Fibroblast of villous mesenchyme (primary cell): ENCODE data around the gene KAZN. TPM values are rescaled to one million over a fixed set of nuclear protein-coding genes. Genes with fewer than 3 reads are reported as not detected.
A peak's percentile ranks its signal among the peaks of the same experiment; 100 is the strongest.

Source experiments
- DNase-seq: peaks from one replicate; pipeline ENCODE4 v3.0.0-alpha.2; 2010; ENCODE audit warnings: low read depth
- H3K4me3 ChIP-seq: 2 replicates; pipeline ENCODE4 v1.5.1; 2011; ENCODE audit warnings: low read depth, mild to moderate bottlenecking, low read length
- total RNA-seq: library from RNA; depleted of rRNA; stranded (reverse); fragments of >200 nt; gene quantifications from 2 replicates; pipeline ENCODE4 v1.2.3, GENCODE V29; 2012
- TF ChIP-seq, protein P1 (sequence below): IDR thresholded peaks from 2 replicates; pipeline ENCODE4 v1.5.1; 2012; ENCODE audit warnings: low read depth, mild to moderate bottlenecking, low read length; ENCODE audit not compliant: insufficient read depth

Gene KAZN
- total RNA-seq, 1 donor, result 8.6 TPM

DNA sequence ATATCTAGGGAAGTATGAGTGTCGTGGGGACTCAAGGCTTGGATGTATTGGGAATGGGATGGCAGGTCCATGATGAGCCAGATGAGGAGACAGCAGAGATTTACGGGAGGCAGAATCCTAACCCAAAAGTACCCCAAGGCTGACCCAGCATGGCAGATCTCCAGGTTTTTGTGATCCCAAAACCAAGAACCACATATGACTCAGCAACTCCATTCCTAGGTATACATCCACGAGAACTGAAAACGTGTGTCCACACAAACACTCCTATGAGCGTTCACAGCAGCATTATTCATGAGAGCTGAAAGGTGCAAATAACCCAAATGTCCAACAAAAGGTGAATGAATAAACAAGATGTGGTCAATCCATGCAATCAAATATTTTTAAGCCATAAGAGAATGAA, 201.5 kb downstream of the KAZN start:
- DNase-seq, result no peak
- H3K4me3 ChIP-seq, result no peak overlapping the region
- TF ChIP-seq, protein P1, sequence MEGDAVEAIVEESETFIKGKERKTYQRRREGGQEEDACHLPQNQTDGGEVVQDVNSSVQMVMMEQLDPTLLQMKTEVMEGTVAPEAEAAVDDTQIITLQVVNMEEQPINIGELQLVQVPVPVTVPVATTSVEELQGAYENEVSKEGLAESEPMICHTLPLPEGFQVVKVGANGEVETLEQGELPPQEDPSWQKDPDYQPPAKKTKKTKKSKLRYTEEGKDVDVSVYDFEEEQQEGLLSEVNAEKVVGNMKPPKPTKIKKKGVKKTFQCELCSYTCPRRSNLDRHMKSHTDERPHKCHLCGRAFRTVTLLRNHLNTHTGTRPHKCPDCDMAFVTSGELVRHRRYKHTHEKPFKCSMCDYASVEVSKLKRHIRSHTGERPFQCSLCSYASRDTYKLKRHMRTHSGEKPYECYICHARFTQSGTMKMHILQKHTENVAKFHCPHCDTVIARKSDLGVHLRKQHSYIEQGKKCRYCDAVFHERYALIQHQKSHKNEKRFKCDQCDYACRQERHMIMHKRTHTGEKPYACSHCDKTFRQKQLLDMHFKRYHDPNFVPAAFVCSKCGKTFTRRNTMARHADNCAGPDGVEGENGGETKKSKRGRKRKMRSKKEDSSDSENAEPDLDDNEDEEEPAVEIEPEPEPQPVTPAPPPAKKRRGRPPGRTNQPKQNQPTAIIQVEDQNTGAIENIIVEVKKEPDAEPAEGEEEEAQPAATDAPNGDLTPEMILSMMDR, result no peak

GRCh38 chr1:14800500-14801076, 202.1 kb downstream of the KAZN start:
- TF ChIP-seq, protein P1, result no peak
- no peak for DNase-seq
- H3K4me3 ChIP-seq, result no peak overlapping the region

DNA sequence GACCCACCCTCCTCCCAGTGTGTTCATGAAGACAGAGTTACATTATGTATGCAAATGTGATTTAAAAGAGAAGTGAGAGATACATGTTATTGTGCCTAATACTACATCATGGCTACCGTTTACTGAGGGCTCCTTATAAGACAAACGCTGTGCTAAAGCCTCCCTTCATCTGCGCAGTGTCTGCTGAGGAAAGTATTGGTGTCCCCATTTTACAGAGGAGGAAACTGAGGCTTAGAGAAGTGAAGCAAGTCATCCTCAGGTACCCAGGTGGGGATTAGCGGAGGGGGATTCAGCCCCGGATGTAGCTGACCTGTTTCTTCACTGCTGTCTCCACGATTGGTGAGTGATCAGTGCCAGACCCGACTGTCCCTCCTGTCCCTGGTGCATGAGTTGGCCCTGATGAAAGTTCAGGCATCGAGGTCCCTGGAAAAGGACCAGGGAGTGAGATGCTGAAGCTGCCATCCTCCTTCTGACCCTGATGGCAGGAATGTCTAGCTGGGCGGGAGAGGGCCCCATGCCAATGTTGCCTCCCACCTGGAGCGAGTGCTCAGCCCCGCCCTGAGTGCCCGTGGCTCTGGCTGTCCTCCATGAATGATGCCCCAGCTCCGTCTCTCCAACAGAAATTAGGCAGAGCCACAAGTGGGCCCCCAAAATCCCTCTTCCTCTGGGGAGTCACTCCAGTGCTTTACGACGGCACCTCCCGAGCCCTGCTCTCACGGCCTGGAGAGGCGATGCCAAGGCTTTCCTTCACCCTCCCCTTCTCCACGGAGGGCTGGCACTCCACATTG, 204.7 kb downstream of the KAZN start:
- DNase-seq, result no peak
- no peak overlapping the region for H3K4me3 ChIP-seq
- TF ChIP-seq, protein P1, result no peak

GRCh38 chr1:14804626-14805025, 206.1 kb downstream of the KAZN start:
- DNase-seq, result no peak
- TF ChIP-seq, protein P1, result peak; percentile 32
- H3K4me3 ChIP-seq, result no peak overlapping the region

DNA sequence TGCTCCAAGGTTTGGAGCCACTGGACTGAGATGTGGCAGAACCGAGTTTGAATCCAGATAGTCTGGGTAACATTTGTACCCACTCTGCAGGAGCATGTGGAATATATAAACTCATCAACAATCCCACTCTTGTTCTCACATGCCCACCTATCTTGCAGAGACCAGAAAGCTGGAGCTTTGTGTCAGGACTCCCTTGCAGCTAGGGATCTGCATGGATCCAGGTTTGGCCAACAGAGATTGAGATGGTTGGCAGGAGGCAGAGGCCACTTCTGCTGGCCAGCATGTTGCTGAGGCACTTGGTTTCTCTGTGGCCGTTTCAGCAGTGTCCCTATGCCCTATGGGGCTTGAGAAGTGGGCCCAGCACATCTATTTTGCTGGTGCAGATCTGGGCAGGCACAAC, 208.3 kb downstream of the KAZN start:
- H3K4me3 ChIP-seq, result no peak overlapping the region
- TF ChIP-seq, protein P1, result no peak
- no peak for DNase-seq

GRCh38 chr1:14808768-14809167, 210.3 kb downstream of the KAZN start:
- no peak for DNase-seq
- no peak overlapping the region for H3K4me3 ChIP-seq
- TF ChIP-seq, protein P1, result no peak
